Fibroblast of lung (primary cell): ENCODE results near the gene BUD13.

Experiments used
- CTCF ChIP-seq, 2 donors: IDR thresholded peaks in 1 of 2; conservative IDR thresholded peaks in 1 of 2; 1 replicate in 1 of 2; 2 replicates in 1 of 2; pipeline ENCODE4 v1.5.1; 2011 to 2012; ENCODE audit warnings: low read length in 2 of 2, control low read depth in 1 of 2, inconsistent platforms in 1 of 2, low read depth in 1 of 2, mild to moderate bottlenecking in 1 of 2
- EZH2 ChIP-seq: IDR thresholded peaks from 2 replicates; pipeline ENCODE4 v1.5.1; 2012; ENCODE audit warnings: low read length, control low read depth, mild to moderate bottlenecking; ENCODE audit errors: missing control alignments

DNA sequence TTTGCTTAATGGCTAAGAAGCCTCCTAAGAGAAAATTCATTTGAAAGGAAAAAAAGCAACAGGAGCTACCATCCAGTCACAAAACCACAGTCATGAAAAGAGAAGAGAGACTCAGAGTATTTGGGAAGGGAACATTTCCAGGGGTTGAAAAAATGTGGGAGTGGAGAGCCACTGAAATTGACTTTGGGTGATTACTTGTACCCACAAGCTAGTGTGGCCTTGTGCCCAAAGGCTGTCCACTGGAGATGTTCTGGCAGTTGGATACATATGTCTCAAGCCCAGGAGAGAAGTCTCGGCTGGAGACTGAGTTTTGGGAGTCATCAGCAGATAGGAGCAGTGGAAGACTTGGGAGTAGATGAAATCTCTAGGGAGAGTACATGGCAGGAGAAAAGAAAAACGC, 22.1 kb upstream of the BUD13 start:
- TF ChIP-seq CTCF (conservative IDR thresholded peaks at IDR 0.05 in 1 of 2, IDR thresholded peaks at IDR 0.05 in 1 of 2; ENCODE audit: low read depth in 1 of 2, low read length in 2 of 2) (no peak), EZH2 (no peak)
